NT2/D1 (cell line): Measurements from ENCODE around the gene LIPC.

Source experiments
- SUZ12 ChIP-seq: IDR thresholded peaks from 2 replicates; pipeline ENCODE4 v1.6.1; 2011; ENCODE audit not compliant: insufficient read length, insufficient read depth; ENCODE audit errors: extremely low read depth
- ZNF274 ChIP-seq: IDR thresholded peaks from 2 replicates; pipeline ENCODE4 v1.6.1; 2011; ENCODE audit warnings: mild to moderate bottlenecking, low read depth, low read length

DNA sequence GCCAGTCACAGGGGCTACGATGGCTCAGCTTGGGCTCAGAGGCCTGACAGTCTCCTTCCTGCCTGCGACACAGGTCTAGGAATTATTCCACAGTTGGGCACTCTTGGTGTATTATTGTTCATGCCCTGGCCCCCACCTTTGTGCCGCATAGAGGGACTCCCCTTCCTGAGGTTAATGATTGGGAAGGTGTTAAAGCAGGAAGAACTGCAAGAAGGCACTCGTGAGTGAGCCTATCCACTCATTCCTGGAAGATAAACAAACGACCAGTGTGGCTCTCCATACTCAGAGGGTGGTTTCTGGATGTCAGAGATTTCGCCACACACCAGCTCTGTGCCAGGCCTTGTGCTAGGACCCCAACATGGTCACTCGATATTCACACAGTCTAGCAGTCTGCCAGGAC lies 12.3 kb downstream of the LIPC start:
- TF ChIP-seq SUZ12 (no peak), ZNF274 (no peak)
